WTC11 (cell line): ENCODE measurements around the gene PIK3C2G.

ENCODE experiments used
- ATF2 ChIP-seq: sonication (generic); formaldehyde crosslinking; IDR thresholded peaks from 2 replicates; pipeline ENCODE4 v1.8.1; 2022; ENCODE audit warnings: low read depth, missing genetic modification reagents, borderline replicate concordance
- CREM ChIP-seq: sonication (generic); formaldehyde crosslinking; IDR thresholded peaks from 2 replicates; pipeline ENCODE4 v1.8.1; 2022; ENCODE audit warnings: mild to moderate bottlenecking, missing genetic modification reagents, moderate library complexity
- CTCF ChIP-seq: fragments of 200-600 bp; IDR thresholded peaks from 2 replicates; pipeline ENCODE4 v1.8.0; 2022; ENCODE audit warnings: antibody characterized with exemption
- FOXP4 ChIP-seq: sonication (generic); formaldehyde crosslinking; IDR thresholded peaks from 2 replicates; pipeline ENCODE4 v1.8.0; 2022; ENCODE audit warnings: mild to moderate bottlenecking, missing genetic modification reagents
- KAT7 ChIP-seq: sonication (generic); formaldehyde crosslinking; IDR thresholded peaks from 2 replicates; pipeline ENCODE4 v1.8.1; 2023; ENCODE audit warnings: missing genetic modification reagents, mild to moderate bottlenecking, borderline replicate concordance
- MAX ChIP-seq: sonication (generic); formaldehyde crosslinking; IDR thresholded peaks from 2 replicates; pipeline ENCODE4 v1.8.0; 2022; ENCODE audit warnings: mild to moderate bottlenecking, missing genetic modification reagents
- MXD4 ChIP-seq: fragments of 250-450 bp; sonication (Bioruptor Pico); IDR thresholded peaks from 2 replicates; pipeline ENCODE4 v1.8.0; 2021; ENCODE audit warnings: mild to moderate bottlenecking, moderate library complexity, borderline replicate concordance
- NFE2L1 ChIP-seq: sonication (generic); formaldehyde crosslinking; IDR thresholded peaks from 2 replicates; pipeline ENCODE4 v1.8.1; 2023; ENCODE audit warnings: missing genetic modification reagents
- NR2C2 ChIP-seq: sonication (generic); formaldehyde crosslinking; IDR thresholded peaks from 2 replicates; pipeline ENCODE4 v1.8.0; 2022; ENCODE audit warnings: mild to moderate bottlenecking, missing genetic modification reagents
- SMAD4 ChIP-seq: sonication (generic); formaldehyde crosslinking; IDR thresholded peaks from 2 replicates; pipeline ENCODE4 v1.8.0; 2022; ENCODE audit warnings: mild to moderate bottlenecking, missing genetic modification reagents
- ZBTB43 ChIP-seq: sonication (generic); formaldehyde crosslinking; IDR thresholded peaks from 2 replicates; pipeline ENCODE4 v1.8.1; 2023; ENCODE audit warnings: mild to moderate bottlenecking, missing genetic modification reagents
- ZNF138 ChIP-seq: sonication (generic); formaldehyde crosslinking; conservative IDR thresholded peaks from 2 replicates; pipeline ENCODE4 v1.8.1; 2022; ENCODE audit warnings: mild to moderate bottlenecking, moderate library complexity, missing genetic modification reagents
- ZNF512 ChIP-seq: sonication (generic); formaldehyde crosslinking; IDR thresholded peaks from 2 replicates; pipeline ENCODE4 v1.8.1; 2022; ENCODE audit warnings: missing genetic modification reagents, borderline replicate concordance

- no peak for TF ChIP-seq CREM (CRISPR knock-in tag)
- TF ChIP-seq ZBTB43 (CRISPR knock-in tag) = no peak
- no peak for TF ChIP-seq ZNF512 (CRISPR knock-in tag)
- no peak for TF ChIP-seq CTCF
- TF ChIP-seq NFE2L1 (CRISPR knock-in tag) = no peak
- no peak for TF ChIP-seq MXD4 (CRISPR knock-in tag)
- no peak for TF ChIP-seq NR2C2 (CRISPR knock-in tag)
- no peak for TF ChIP-seq ATF2 (CRISPR knock-in tag)
- no peak for TF ChIP-seq KAT7
- no peak for TF ChIP-seq MAX
- TF ChIP-seq SMAD4 = no peak
- no peak for TF ChIP-seq FOXP4
- no peak for TF ChIP-seq ZNF138 (CRISPR knock-in tag)
These were observed 294.8 kb downstream of the PIK3C2G start for GRCh38 chr12:18556161-18556560.
